ENCODE measurements around the gene POLR1G. TPM values are rescaled to one million over a fixed set of nuclear protein-coding genes. Genes with fewer than 3 reads are reported as not detected.

POLR1G gene
- total and polyA plus RNA-seq, 9 of the 15 experiments (the other 6 are each of a cell fraction or from before 2014, with no cell fraction given), result 3.0 to 50.1 (median 27.4) TPM

- TF ChIP-seq CTCFL (IDR thresholded peaks at IDR 0.05; ENCODE audit: borderline replicate concordance, insufficient read depth, low read depth, low read length, poor library complexity, severe bottlenecking) (peak; percentile 80), CTCF (IDR thresholded peaks at IDR 0.05 in 2 of 3, conservative IDR thresholded peaks at IDR 0.05 in 1 of 3; ENCODE audit: insufficient read depth in 2 of 3, low read depth in 1 of 3, low read length in 3 of 3) (peak; percentile 86 to 92 (median 90)), ADNP (tag; IDR thresholded peaks at IDR 0.05) (peak; percentile 6; the same call in 1 of the 2 replicates), BHLHE40 (IDR thresholded peaks at IDR 0.05; ENCODE audit: low read length) (peak; percentile 54; the same call in 1 of the 2 replicates), E2F1 (CRISPR knock-in tag; IDR thresholded peaks at IDR 0.05) (peak; percentile 81; the same call in 1 of the 2 replicates), TCF7 (IDR thresholded peaks at IDR 0.05; ENCODE audit: borderline replicate concordance) (peak; percentile 77), ZNF592 (IDR thresholded peaks at IDR 0.05) (peak; percentile 88), MED1 (CRISPR knock-in tag; IDR thresholded peaks at IDR 0.05; ENCODE audit: borderline replicate concordance) (no peak), MAX (CRISPR knock-in tag; IDR thresholded peaks at IDR 0.05) (peak; percentile 60), PCBP2 (IDR thresholded peaks at IDR 0.05; ENCODE audit: low read depth, low read length, poor library complexity, severe bottlenecking) (peak; percentile 86), RBM14 (IDR thresholded peaks at IDR 0.05; ENCODE audit: borderline replicate concordance, insufficient read depth, low read depth, low read length) (0 out of 2 replicates have a peak, but pooled peaks have one; percentile 81), ZFP36 (IDR thresholded peaks at IDR 0.05; ENCODE audit: low read depth, low read length, partially characterized antibody) (peak; percentile 47), PHF20 (IDR thresholded peaks at IDR 0.05; ENCODE audit: partially characterized antibody) (peak; percentile 40), ZNF511 (CRISPR knock-in tag; IDR thresholded peaks at IDR 0.05) (peak; percentile 50; the same call in 1 of the 2 replicates)
Observed at GRCh38 chr19:45439569-45440258, 33.3 kb downstream of the POLR1G start (continued).

Measured in K562 (cell line).